Lower lobe of right lung (tissue), 2 donors: ENCODE data around the gene TRPM2. TPM values are rescaled to one million over a fixed set of nuclear protein-coding genes. Genes with fewer than 3 reads are reported as not detected.

Source experiments
- ATAC-seq, 2 donors: fragments of 200-7000 bp; cut with Tn5 transposase; one replicate each; pipeline ENCODE4 v1.9.1; 2020 to 2022; ENCODE audit warnings: mild to moderate bottlenecking in 2 of 2, moderate library complexity in 2 of 2
- DNase-seq: peaks from one replicate; pipeline ENCODE4 v3.0.0-alpha.2; 2020
- H3K27ac ChIP-seq: fragments of 200-600 bp; one replicate; pipeline ENCODE4 v1.8.0; 2022
- H3K27me3 ChIP-seq: fragments of 200-600 bp; one replicate; pipeline ENCODE4 v1.8.0; 2022; ENCODE audit warnings: low read depth
- H3K36me3 ChIP-seq: fragments of 200-600 bp; one replicate; pipeline ENCODE4 v1.8.0; 2022; ENCODE audit warnings: mild to moderate bottlenecking
- H3K4me1 ChIP-seq: fragments of 200-600 bp; one replicate; pipeline ENCODE4 v1.8.0; 2022
- H3K4me3 ChIP-seq: fragments of 200-600 bp; one replicate; pipeline ENCODE4 v1.8.0; 2022; ENCODE audit warnings: mild to moderate bottlenecking
- H3K9me3 ChIP-seq: fragments of 200-600 bp; one replicate; pipeline ENCODE4 v1.8.0; 2022
- intact Hi-C: fragments of 100-400 bp; cut with DNase I; formaldehyde crosslinking; loops from one replicate; pipeline ENCODE4 v1.11.0; 2022
- total RNA-seq: library from RNA; stranded (reverse); fragmentation: NEBNext Ultra II Directional; extraction: Animal tissue kit (Norgen Biotek cat#: 25700); gene quantifications from one replicate; pipeline ENCODE4 v1.2.1, GENCODE V29; 2021
- TF ChIP-seq, protein P1 (sequence below): fragments of 200-600 bp; IDR thresholded peaks from one replicate; pipeline ENCODE4 v1.8.0; 2022; ENCODE audit warnings: antibody characterized with exemption, mild to moderate bottlenecking
- donor health status: DM: no; HTN: yes; CAD: no; lungs with severe emphysema.

Gene TRPM2
- total RNA-seq, 1 donor from 2014 or later: 17.9 TPM

DNA sequence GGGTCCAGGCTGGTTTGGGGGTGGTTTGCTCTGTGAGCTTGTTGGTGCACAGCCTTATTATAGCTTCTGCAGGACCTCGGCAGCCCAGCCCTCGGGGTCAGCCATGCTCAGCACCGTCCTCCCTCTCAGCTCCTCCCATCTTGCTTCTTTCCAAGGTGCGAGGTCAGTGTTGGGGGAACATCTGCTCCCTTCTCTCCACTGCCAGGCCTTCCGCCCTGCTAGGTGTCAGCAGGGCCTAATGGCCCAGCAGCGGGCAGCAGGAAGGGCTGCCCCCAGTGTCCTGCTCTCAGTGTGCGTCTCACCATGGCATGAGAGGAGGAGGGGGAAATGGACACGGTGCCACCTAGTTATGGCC is 65.4 kb downstream of the TRPM2 start:
- H3K4me3 ChIP-seq: no peak overlapping the region
- DNase-seq: no peak
- no peak overlapping the region for H3K27ac ChIP-seq
- no peaks in the 10 kb centered on the region for H3K4me1 ChIP-seq
- no peak for ATAC-seq
- no peaks in the 10 kb centered on the region for H3K9me3 ChIP-seq
- TF ChIP-seq, protein P1, sequence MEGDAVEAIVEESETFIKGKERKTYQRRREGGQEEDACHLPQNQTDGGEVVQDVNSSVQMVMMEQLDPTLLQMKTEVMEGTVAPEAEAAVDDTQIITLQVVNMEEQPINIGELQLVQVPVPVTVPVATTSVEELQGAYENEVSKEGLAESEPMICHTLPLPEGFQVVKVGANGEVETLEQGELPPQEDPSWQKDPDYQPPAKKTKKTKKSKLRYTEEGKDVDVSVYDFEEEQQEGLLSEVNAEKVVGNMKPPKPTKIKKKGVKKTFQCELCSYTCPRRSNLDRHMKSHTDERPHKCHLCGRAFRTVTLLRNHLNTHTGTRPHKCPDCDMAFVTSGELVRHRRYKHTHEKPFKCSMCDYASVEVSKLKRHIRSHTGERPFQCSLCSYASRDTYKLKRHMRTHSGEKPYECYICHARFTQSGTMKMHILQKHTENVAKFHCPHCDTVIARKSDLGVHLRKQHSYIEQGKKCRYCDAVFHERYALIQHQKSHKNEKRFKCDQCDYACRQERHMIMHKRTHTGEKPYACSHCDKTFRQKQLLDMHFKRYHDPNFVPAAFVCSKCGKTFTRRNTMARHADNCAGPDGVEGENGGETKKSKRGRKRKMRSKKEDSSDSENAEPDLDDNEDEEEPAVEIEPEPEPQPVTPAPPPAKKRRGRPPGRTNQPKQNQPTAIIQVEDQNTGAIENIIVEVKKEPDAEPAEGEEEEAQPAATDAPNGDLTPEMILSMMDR: no peak
- H3K36me3 ChIP-seq: no peaks in the 10 kb centered on the region
- intact Hi-C loops: no loop called here
- peaks cover 8% of the 10 kb centered on the region for H3K27me3 ChIP-seq

DNA sequence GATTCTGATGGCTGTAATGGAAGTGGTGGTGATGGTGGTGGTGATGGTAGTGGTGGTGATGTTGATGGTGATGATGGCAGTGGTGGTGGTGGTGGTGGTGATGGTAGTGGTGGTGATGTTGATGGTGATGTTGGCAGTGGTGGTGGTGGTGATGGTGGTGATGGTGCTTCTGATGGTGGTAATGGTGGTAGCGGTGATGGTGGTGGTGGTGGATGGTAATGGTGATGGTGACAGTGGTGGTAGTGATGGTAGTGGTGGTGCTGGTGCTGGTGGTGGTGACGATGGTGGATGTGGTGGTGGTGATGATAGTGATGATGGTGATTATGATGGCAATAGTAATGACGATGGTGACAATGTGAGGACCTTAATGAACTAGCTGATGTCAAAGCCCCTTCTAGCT is 66.3 kb downstream of the TRPM2 start:
- TF ChIP-seq, protein P1: no peak
- Histone ChIP-seq H3K4me3 (no peak overlapping the region), H3K27ac (no peak overlapping the region), H3K36me3 (no peaks in the 10 kb centered on the region), H3K27me3 (peaks cover 8% of the 10 kb centered on the region), H3K4me1 (no peaks in the 10 kb centered on the region), H3K9me3 (no peaks in the 10 kb centered on the region)
- ATAC-seq (no peak), DNase-seq (no peak)
- intact Hi-C loops: no loop called here

DNA sequence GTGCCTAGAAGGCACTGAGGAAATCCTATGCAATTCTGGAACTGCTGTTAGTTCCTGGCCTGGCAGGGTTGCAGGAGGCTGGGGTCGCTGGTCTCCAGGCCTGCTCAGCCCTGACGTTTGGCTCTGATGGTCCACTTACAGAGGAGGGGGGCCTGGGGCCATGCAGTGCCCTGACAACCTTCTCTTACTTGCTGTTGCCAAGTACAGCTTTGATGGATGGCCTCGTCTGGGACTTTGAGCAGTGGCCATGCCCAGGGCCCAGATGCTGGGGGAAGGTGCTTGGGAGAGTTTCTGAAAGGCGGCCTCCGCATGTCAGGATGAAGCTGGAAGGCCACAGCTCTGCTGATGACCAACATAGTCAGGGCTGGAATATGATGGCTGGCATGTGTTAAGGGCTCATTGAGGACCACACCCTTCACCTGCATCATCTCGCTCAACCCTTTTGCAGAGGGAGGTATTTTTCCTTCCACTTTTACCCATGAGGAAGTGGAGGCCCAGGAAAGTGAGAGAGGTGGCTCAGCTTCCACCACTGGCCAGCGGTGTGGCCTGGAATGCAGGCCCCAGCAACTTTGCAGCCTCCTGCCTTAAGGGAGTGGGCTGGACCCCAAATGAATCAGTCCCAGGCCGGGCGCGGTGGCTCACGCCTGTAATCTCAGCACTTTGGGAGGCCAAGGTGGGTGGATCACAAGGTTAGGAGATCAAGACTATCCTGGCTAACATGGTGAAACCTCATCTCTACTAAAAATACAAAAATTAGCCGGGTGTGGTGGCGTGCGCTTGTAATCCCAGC is 67.2 kb downstream of the TRPM2 start:
- DNase-seq: no peak
- intact Hi-C loops: no loop called here
- no peaks in the 10 kb centered on the region for H3K36me3 ChIP-seq

DNA sequence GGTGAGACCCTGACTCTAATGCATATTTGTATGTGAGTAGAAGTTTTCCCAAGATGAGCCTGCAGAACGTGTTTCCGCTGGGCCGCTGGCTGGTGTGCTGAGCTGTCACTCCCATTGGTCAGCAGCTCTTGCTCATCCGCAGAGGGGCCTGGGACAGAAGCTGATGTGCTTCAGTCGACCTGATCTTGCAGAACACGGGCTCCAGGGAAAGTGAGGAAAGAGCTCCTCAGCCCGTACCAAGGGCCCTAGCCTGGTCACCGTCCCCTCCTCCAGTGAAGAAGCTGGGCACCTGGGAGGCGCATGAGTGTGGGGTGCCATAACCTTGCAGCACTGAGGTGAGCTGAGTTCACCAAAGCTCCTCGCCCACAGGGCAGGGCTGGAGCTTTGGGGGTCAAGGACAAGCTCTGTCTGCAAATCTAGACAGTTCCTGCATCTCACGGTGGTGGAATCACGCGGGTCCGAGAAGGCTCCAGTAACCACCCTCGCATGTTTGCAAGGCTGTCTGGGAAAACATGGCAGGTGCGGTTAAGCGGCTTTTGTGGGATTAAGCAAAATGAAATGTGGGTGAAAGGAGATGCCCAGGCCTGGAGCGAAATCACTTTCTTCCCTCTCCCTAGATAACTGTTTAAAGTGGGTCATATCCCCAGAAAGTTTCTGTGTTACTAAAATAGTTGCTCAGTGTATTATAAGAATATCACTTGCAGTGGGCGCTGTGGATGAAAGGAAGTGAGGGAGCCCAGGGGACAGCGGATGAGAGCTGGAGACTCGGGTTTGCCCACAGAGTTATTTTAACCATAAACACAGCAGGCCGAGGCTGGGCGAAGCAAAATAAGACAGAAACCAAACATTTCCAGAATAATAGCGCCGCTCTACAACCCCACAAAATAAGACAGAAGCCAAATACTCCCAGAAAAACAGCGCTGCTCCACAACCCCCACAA is 68.8 kb downstream of the TRPM2 start:
- Histone ChIP-seq H3K9me3 (no peaks in the 10 kb centered on the region), H3K27ac (no peak overlapping the region), H3K4me1 (no peaks in the 10 kb centered on the region), H3K4me3 (no peak overlapping the region), H3K27me3 (peaks cover 6% of the 10 kb centered on the region), H3K36me3 (no peaks in the 10 kb centered on the region)
- ATAC-seq (no peak), DNase-seq (peak; percentile 14)
- intact Hi-C loops: no loop called here
- TF ChIP-seq, protein P1: no peak

More for the DNA sequence above, 67.2 kb downstream of the TRPM2 start:
- TF ChIP-seq, protein P1: no peak
- Histone ChIP-seq H3K4me1 (no peaks in the 10 kb centered on the region), H3K9me3 (no peaks in the 10 kb centered on the region), H3K27me3 (peaks cover 4% of the 10 kb centered on the region), H3K4me3 (no peak overlapping the region), H3K27ac (no peak overlapping the region)
- no peak for ATAC-seq

DNA sequence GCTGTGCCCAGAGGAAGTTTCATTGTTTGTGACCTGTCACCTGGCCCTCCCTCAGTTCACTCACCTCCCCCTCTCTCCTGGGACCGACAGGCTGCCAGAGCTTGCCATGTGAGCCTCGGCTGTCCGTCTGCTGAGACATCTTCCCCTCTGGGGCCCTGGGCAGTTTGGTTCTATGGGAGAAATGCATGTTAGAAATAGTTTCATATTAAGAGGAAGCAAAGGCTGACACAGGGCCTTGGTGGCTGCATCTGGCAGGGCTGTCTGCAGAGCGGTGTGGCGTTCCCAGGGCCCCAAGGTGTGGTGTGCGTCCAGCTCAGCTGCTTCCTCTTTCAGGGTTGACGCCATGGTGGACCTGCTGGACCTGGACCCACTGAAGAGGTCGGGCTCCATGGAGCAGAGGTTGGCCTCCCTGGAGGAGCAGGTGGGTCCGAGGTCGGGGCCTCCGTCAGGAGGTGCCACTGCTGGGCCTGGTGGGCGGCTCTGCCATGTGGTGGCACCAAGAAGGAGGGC is 69.9 kb downstream of the TRPM2 start:
- Histone ChIP-seq H3K4me3 (no peak overlapping the region), H3K9me3 (no peaks in the 10 kb centered on the region), H3K4me1 (no peaks in the 10 kb centered on the region), H3K27ac (no peak overlapping the region), H3K27me3 (peaks cover 6% of the 10 kb centered on the region), H3K36me3 (no peaks in the 10 kb centered on the region)
- ATAC-seq (no peak), DNase-seq (no peak)
- intact Hi-C loops: no loop called here
- TF ChIP-seq, protein P1: no peak
